GM03348 (cell line): ENCODE results near the gene NAV3.

ENCODE experiments used
- DNase-seq: peaks from one replicate; pipeline ENCODE4 v3.0.0; 2012; ENCODE audit warnings: low spot score

Gene NAV3

GRCh38 chr12:77983859-77984258 lies 153.2 kb downstream of the NAV3 start:
- DNase-seq, result no peak

GRCh38 chr12:77992760-77993159 lies 162.1 kb downstream of the NAV3 start:
- DNase-seq, result no peak

- DNase-seq, result no peak
These were observed 163.0 kb downstream of the NAV3 start for GRCh38 chr12:77993658-77994057.

GRCh38 chr12:77995436-77996167 lies 164.9 kb downstream of the NAV3 start:
- DNase-seq, result peak; percentile 65

- no peak for DNase-seq
These were observed 166.0 kb downstream of the NAV3 start for GRCh38 chr12:77996670-77997069.

GRCh38 chr12:77998236-77998786 lies 167.6 kb downstream of the NAV3 start:
- no peak for DNase-seq

GRCh38 chr12:77999074-77999715 lies 168.5 kb downstream of the NAV3 start:
- DNase-seq, result no peak

- DNase-seq, result no peak
These were observed 172.2 kb downstream of the NAV3 start for GRCh38 chr12:78002878-78003277.

GRCh38 chr12:78004249-78005093 lies 173.8 kb downstream of the NAV3 start:
- no peak for DNase-seq

- no peak for DNase-seq
These were observed 174.4 kb downstream of the NAV3 start for GRCh38 chr12:78005094-78005492.

GRCh38 chr12:78007173-78007572 lies 176.5 kb downstream of the NAV3 start:
- no peak for DNase-seq

- no peak for DNase-seq
These were observed 178.3 kb downstream of the NAV3 start for GRCh38 chr12:78009031-78009430.

- DNase-seq, result no peak
These were observed 187.6 kb downstream of the NAV3 start for GRCh38 chr12:78018171-78018910.

GRCh38 chr12:78018939-78019338 lies 188.2 kb downstream of the NAV3 start:
- no peak for DNase-seq

- no peak for DNase-seq
These were observed 197.7 kb downstream of the NAV3 start for GRCh38 chr12:78028426-78028825.

GRCh38 chr12:78034025-78034424 lies 203.3 kb downstream of the NAV3 start:
- peak; percentile 54 for DNase-seq

GRCh38 chr12:78035901-78036606 lies 205.4 kb downstream of the NAV3 start:
- no peak for DNase-seq

- DNase-seq, result no peak
These were observed 206.2 kb downstream of the NAV3 start for GRCh38 chr12:78036874-78037273.

GRCh38 chr12:78037707-78038106 lies 207.0 kb downstream of the NAV3 start:
- DNase-seq, result no peak

- DNase-seq, result no peak
These were observed 207.8 kb downstream of the NAV3 start for GRCh38 chr12:78038541-78038940.

GRCh38 chr12:78038986-78039385 lies 208.3 kb downstream of the NAV3 start:
- no peak for DNase-seq
